DOHH2 (cell line): Measurements from ENCODE around the gene C19orf33.
"Not testable (repeated sequence)": the region's sequence is repeated elsewhere in the genome, so short reads cannot be mapped to it uniquely, and the experiment has no call there.

Experiments
- H3F3A ChIP-seq: fragments of 200-600 bp; sonication (generic), shearing (Covaris generic); 2 replicates; pipeline ENCODE4 v1.6.0; 2016; ENCODE audit warnings: antibody characterized with exemption, mild to moderate bottlenecking; ENCODE audit not compliant: control insufficient read depth, insufficient read depth
- H3K27ac ChIP-seq: fragments of 200-600 bp; sonication (generic); 2 replicates; pipeline ENCODE4 v1.5.1; 2014; ENCODE audit warnings: low read depth, mild to moderate bottlenecking, low read length, moderate library complexity
- H3K27me3 ChIP-seq: fragments of 200-600 bp; sonication (generic); 2 replicates; pipeline ENCODE4 v1.6.1; 2014; ENCODE audit warnings: mild to moderate bottlenecking, low read length, mixed read lengths; ENCODE audit not compliant: control insufficient read depth
- H3K36me3 ChIP-seq: fragments of 200-600 bp; sonication (generic); 2 replicates; pipeline ENCODE4 v1.6.1; 2014; ENCODE audit warnings: mild to moderate bottlenecking, low read length, moderate library complexity, mixed read lengths; ENCODE audit not compliant: control insufficient read depth
- H3K4me1 ChIP-seq: fragments of 200-600 bp; sonication (generic); 2 replicates; pipeline ENCODE4 v1.6.1; 2014; ENCODE audit warnings: mild to moderate bottlenecking, low read length, mixed read lengths; ENCODE audit not compliant: control insufficient read depth
- H3K4me2 ChIP-seq: fragments of 200-600 bp; sonication (generic); 2 replicates; pipeline ENCODE4 v1.6.0; 2014; ENCODE audit warnings: mild to moderate bottlenecking, low read length, moderate library complexity
- H3K4me3 ChIP-seq: fragments of 200-600 bp; sonication (generic); 2 replicates; pipeline ENCODE4 v1.5.1; 2014; ENCODE audit warnings: mild to moderate bottlenecking, low read length, mixed read lengths
- H3K79me2 ChIP-seq: fragments of 200-600 bp; sonication (generic); 2 replicates; pipeline ENCODE4 v1.6.1; 2014; ENCODE audit warnings: mild to moderate bottlenecking, low read length, mixed read lengths; ENCODE audit not compliant: control insufficient read depth
- H3K9me2 ChIP-seq: fragments of 200-600 bp; sonication (generic); replicated peaks from 2 replicates; pipeline ENCODE4 v1.6.1; 2014; ENCODE audit warnings: mild to moderate bottlenecking, low read length, mixed read lengths; ENCODE audit not compliant: control insufficient read depth
- H3K9me3 ChIP-seq: fragments of 200-600 bp; sonication (generic); 2 replicates; pipeline ENCODE4 v1.6.1; 2014; ENCODE audit warnings: antibody characterized with exemption, low read length, mixed read lengths; ENCODE audit not compliant: control insufficient read depth, insufficient read depth
- H4K20me1 ChIP-seq: fragments of 200-600 bp; sonication (generic); 2 replicates; pipeline ENCODE4 v1.6.0; 2014; ENCODE audit warnings: low read depth, mild to moderate bottlenecking, antibody characterized with exemption, low read length, moderate library complexity; ENCODE audit not compliant: control insufficient read depth, insufficient read depth
- CTCF ChIP-seq: fragments of 200-600 bp; sonication (generic); IDR thresholded peaks from one replicate; pipeline ENCODE4 v1.5.1; 2014; ENCODE audit warnings: antibody characterized with exemption, mild to moderate bottlenecking, low read depth, low read length; ENCODE audit not compliant: poor library complexity, severe bottlenecking
- EZH2phosphoT487 ChIP-seq: fragments of 200-600 bp; sonication (generic); IDR thresholded peaks from 2 replicates; pipeline ENCODE4 v1.6.1; 2017; ENCODE audit warnings: borderline replicate concordance, mild to moderate bottlenecking, antibody characterized with exemption, low read length, moderate library complexity, mixed read lengths

C19orf33 gene

GRCh38 chr19:38303517-38304351 lies at the start of gene C19orf33:
Gene C19orf33, plus strand, starts transcription at chr19:38304251. Its CDS starts 11 bp downstream, at chr19:38304262.
- Histone ChIP-seq H3K4me2 (no peak within 1 kb of the TSS), H3K9me2 (no peaks in the 10 kb centered on the region), H4K20me1 (no peaks in the 10 kb centered on the region), H3K4me1 (no peaks in the 10 kb centered on the region), H3K4me3 (no peak within 1 kb of the TSS), H3K27ac (no peak within 1 kb of the TSS), H3K36me3 (peaks cover 4% of the 10 kb centered on the region; the same call in 1 of the 2 replicates), H3F3A (no peaks in the 10 kb centered on the region), H3K27me3 (no peaks in the 10 kb centered on the region), H3K79me2 (no peaks in the 10 kb centered on the region), H3K9me3 (no peaks in the 10 kb centered on the region)
- TF ChIP-seq CTCF = no peak
- TF ChIP-seq EZH2phosphoT487 = no peak

GRCh38 chr19:38255383-38256014 lies 48.6 kb upstream of the C19orf33 start:
- no peaks in the 10 kb centered on the region for H3K9me2 ChIP-seq
- H4K20me1 ChIP-seq = no peaks in the 10 kb centered on the region
- H3K79me2 ChIP-seq = no peaks in the 10 kb centered on the region
- H3F3A ChIP-seq = no peaks in the 10 kb centered on the region
- no peaks in the 10 kb centered on the region for H3K36me3 ChIP-seq
- no peak overlapping the region for H3K4me3 ChIP-seq
- peaks cover 10% of the 10 kb centered on the region for H3K4me1 ChIP-seq
- peaks cover 17% of the 10 kb centered on the region for H3K27me3 ChIP-seq
- TF ChIP-seq EZH2phosphoT487 (no peak), CTCF (no peak)
- H3K4me2 ChIP-seq = no peak overlapping the region
- no peak overlapping the region for H3K27ac ChIP-seq
- H3K9me3 ChIP-seq = no peaks in the 10 kb centered on the region

- not testable (repeated sequence) for H3K27ac ChIP-seq, H3K9me2 ChIP-seq, H3K36me3 ChIP-seq, H3K4me3 ChIP-seq, H4K20me1 ChIP-seq, H3F3A ChIP-seq, H3K4me2 ChIP-seq, H3K27me3 ChIP-seq, H3K9me3 ChIP-seq, H3K79me2 ChIP-seq
- peaks cover 24% of the 10 kb centered on the region for H3K4me1 ChIP-seq
Measured at GRCh38 chr19:38261942-38262341, 42.1 kb upstream of the C19orf33 start.
